Calu3 (cell line): ENCODE results near the gene FUT6. TPM values are rescaled to one million over a fixed set of nuclear protein-coding genes. Genes with fewer than 3 reads are reported as not detected.
"Not testable (repeated sequence)": the region's sequence is repeated elsewhere in the genome, so short reads cannot be mapped to it uniquely, and the experiment has no call there.

Experiments used
- BruUV-seq: library from RNA; stranded (reverse); fragments of 400-500 nt; replicated peaks from 2 replicates; lab custom pipeline; 2021; lab: Mats Ljungman, UMichigan
- CTCF ChIA-PET: fragments of 300-600 bp; sonication (Branson Sonifier 250); formaldehyde crosslinking; loops from one replicate; lab custom pipeline; 2022; ENCODE audit warnings: antibody characterized with exemption; lab: Charles Lee
- DNase-seq: peaks from one replicate; pipeline ENCODE4 v3.0.0; 2022
- H3K27ac Mint-ChIP-seq: one replicate; pipeline ENCODE4 v1.8.0; 2022; ENCODE audit warnings: mixed read lengths; ENCODE audit not compliant: unreplicated experiment
- H3K27me3 Mint-ChIP-seq: one replicate; pipeline ENCODE4 v1.8.0; 2022; ENCODE audit warnings: mixed read lengths; ENCODE audit not compliant: unreplicated experiment
- H3K36me3 Mint-ChIP-seq: one replicate; pipeline ENCODE4 v1.8.0; 2022; ENCODE audit warnings: mild to moderate bottlenecking, moderate library complexity, mixed read lengths; ENCODE audit not compliant: insufficient read depth, unreplicated experiment
- H3K4me1 Mint-ChIP-seq: one replicate; pipeline ENCODE4 v1.8.0; 2022; ENCODE audit warnings: mild to moderate bottlenecking, low read depth, mixed read lengths; ENCODE audit not compliant: unreplicated experiment
- H3K4me3 Mint-ChIP-seq: one replicate; pipeline ENCODE4 v1.8.0; 2022; ENCODE audit warnings: mild to moderate bottlenecking, low read depth, moderate library complexity, mixed read lengths; ENCODE audit not compliant: unreplicated experiment
- H3K9me3 Mint-ChIP-seq: one replicate; pipeline ENCODE4 v1.8.0; 2022; ENCODE audit warnings: low read depth, mixed read lengths; ENCODE audit not compliant: unreplicated experiment
- CTCF ChIP-seq: fragments of 200-600 bp; IDR thresholded peaks from one replicate; pipeline ENCODE4 v1.8.0; 2022; ENCODE audit warnings: antibody characterized with exemption; ENCODE audit not compliant: unreplicated experiment
- intact Hi-C: fragments of 100-400 bp; cut with micrococcal nuclease; formaldehyde crosslinking; loops from one replicate; pipeline ENCODE4 v1.10.0; 2022; ENCODE audit not compliant: unreplicated experiment
- total RNA-seq: library from RNA; stranded (reverse); gene quantifications from 2 replicates; pipeline ENCODE4 v1.2.3, GENCODE V29; 2022

FUT6 gene
- total RNA-seq, 1 experiment from 2014 or later = 1.8 TPM

- BruUV-seq = no TSS peak
- Mint-ChIP-seq H3K36me3 (peaks cover 4% of the 10 kb centered on the region), H3K4me1 (no peaks in the 10 kb centered on the region), H3K9me3 (no peaks in the 10 kb centered on the region), H3K27ac (no peak overlapping the region), H3K4me3 (no peak overlapping the region), H3K27me3 (peaks cover 5% of the 10 kb centered on the region)
- TF ChIP-seq CTCF = no peak
- intact Hi-C loops = no loop called here
- DNase-seq = no peak
- CTCF ChIA-PET = interaction anchor here (0.6 kb wide), 1 partner anchor 298 kb away, joined by 3 read pairs; no protein-coding TSS in a partner anchor
Observed at GRCh38 chr19:5863030-5863665, 23.6 kb upstream of the FUT6 start.

- intact Hi-C loops = no loop called here
- H3K4me1 Mint-ChIP-seq = peaks cover 2% of the 10 kb centered on the region
- no peak overlapping the region for H3K4me3 Mint-ChIP-seq
- H3K9me3 Mint-ChIP-seq = no peaks in the 10 kb centered on the region
- CTCF ChIA-PET = no interaction called here
- no peak for DNase-seq
- TF ChIP-seq CTCF = no peak
- BruUV-seq = no TSS peak
- H3K36me3 Mint-ChIP-seq = no peaks in the 10 kb centered on the region
- no peak overlapping the region for H3K27ac Mint-ChIP-seq
- H3K27me3 Mint-ChIP-seq = peaks cover 8% of the 10 kb centered on the region
Observed at GRCh38 chr19:5857203-5858081, 17.9 kb upstream of the FUT6 start.

GRCh38 chr19:5855151-5855550, 15.6 kb upstream of the FUT6 start:
- intact Hi-C loops, DNase-seq, H3K27ac Mint-ChIP-seq, CTCF ChIA-PET, H3K9me3 Mint-ChIP-seq, H3K4me3 Mint-ChIP-seq, BruUV-seq: not testable (repeated sequence)
- peaks cover 12% of the 10 kb centered on the region for H3K27me3 Mint-ChIP-seq
- peaks cover 11% of the 10 kb centered on the region for H3K36me3 Mint-ChIP-seq
- peaks cover 18% of the 10 kb centered on the region for H3K4me1 Mint-ChIP-seq

- H3K9me3 Mint-ChIP-seq, CTCF ChIA-PET, H3K4me3 Mint-ChIP-seq, H3K27ac Mint-ChIP-seq, DNase-seq, BruUV-seq, intact Hi-C loops: not testable (repeated sequence)
- Mint-ChIP-seq H3K4me1 (peaks cover 18% of the 10 kb centered on the region), H3K36me3 (peaks cover 11% of the 10 kb centered on the region), H3K27me3 (peaks cover 12% of the 10 kb centered on the region)
Observed at GRCh38 chr19:5854121-5854520, 14.6 kb upstream of the FUT6 start.

GRCh38 chr19:5851302-5851701, 11.8 kb upstream of the FUT6 start, which contains the start of gene FUT3:
FUT3 (minus strand) TSS chr19:5851449.
- Mint-ChIP-seq H3K27ac (no peak within 1 kb of the TSS), H3K36me3 (peaks cover 11% of the 10 kb centered on the region), H3K4me3 (no peak within 1 kb of the TSS), H3K9me3 (no peaks in the 10 kb centered on the region), H3K4me1 (peaks cover 18% of the 10 kb centered on the region), H3K27me3 (peaks cover 12% of the 10 kb centered on the region)
- intact Hi-C loops = no loop called here
- TF ChIP-seq CTCF = no peak
- CTCF ChIA-PET = interaction anchor here (0.9 to 1.3 kb wide), 2 partner anchors 18 to 47 kb away, joined by 3 read pairs; no protein-coding TSS in a partner anchor
- no TSS peak for BruUV-seq
- DNase-seq = peak; percentile 53
